ENCODE measurements around the gene ARHGAP9.

- TF ChIP-seq CTCF (IDR thresholded peaks at IDR 0.05): no peak
- no peak for TF ChIP-seq POLR2A (IDR thresholded peaks at IDR 0.05)
Observed at GRCh38 chr12:57438400-57438799, 41.3 kb downstream of the ARHGAP9 start.
